Body of pancreas (tissue), 4 donors: Measurements from ENCODE around the gene SULT6B1. TPM values are rescaled to one million over a fixed set of nuclear protein-coding genes. Genes with fewer than 3 reads are reported as not detected.
"Not testable (repeated sequence)": the region's sequence is repeated elsewhere in the genome, so short reads cannot be mapped to it uniquely, and the experiment has no call there.

Source experiments
- ATAC-seq: fragments of 150-250 bp; one replicate; pipeline ENCODE4 v1.9.1; 2016
- DNase-seq, 4 donors: peaks; one replicate each; pipeline ENCODE4 v3.0.0-alpha.2; 2019
- H3K27ac ChIP-seq, 4 donors: fragments of 200-600 bp; sonication (generic); 1 replicate in 3 of 4; 2 replicates in 1 of 4; pipeline versions ENCODE4 v1.5.1 to v1.6.1; 2016 to 2019; ENCODE audit warnings: mild to moderate bottlenecking in 1 of 4, mixed read lengths in 1 of 4, moderate library complexity in 1 of 4
- H3K27me3 ChIP-seq, 2 donors: fragments of 200-600 bp; sonication (generic); one replicate each; pipeline ENCODE4 v1.6.0; 2016; ENCODE audit warnings: mild to moderate bottlenecking in 1 of 2
- H3K36me3 ChIP-seq, 2 donors: fragments of 200-600 bp; sonication (generic); replicated peaks in 1 of 2; 2 replicates each; pipeline ENCODE4 v1.5.1; 2016; ENCODE audit warnings: low read depth in 2 of 2; ENCODE audit not compliant: insufficient read depth in 1 of 2
- H3K4me1 ChIP-seq: fragments of 200-600 bp; sonication (generic); one replicate; pipeline ENCODE4 v1.6.0; 2016
- H3K4me3 ChIP-seq, 2 donors: fragments of 200-600 bp; sonication (generic); 1 replicate in 1 of 2; 2 replicates in 1 of 2; pipeline ENCODE4 v1.5.1; 2016 to 2019
- H3K9me3 ChIP-seq, 3 donors: fragments of 200-600 bp; sonication (generic); 1 replicate in 2 of 3; 2 replicates in 1 of 3; pipeline ENCODE4 v1.5.1; 2016
- CTCF ChIP-seq, 7 experiments: fragments of 450-650 bp in 4 of 7; fragments of 200-600 bp in 3 of 7; sonication (generic) in 3 of 7; IDR thresholded peaks; one replicate each; pipeline ENCODE4 v1.5.1; 2016 to 2019; ENCODE audit warnings: antibody characterized with exemption in 7 of 7
- POLR2A ChIP-seq, 3 donors: fragments of 450-650 bp; IDR thresholded peaks; one replicate each; pipeline ENCODE4 v1.6.1; 2016; ENCODE audit warnings: antibody characterized with exemption in 3 of 3, mild to moderate bottlenecking in 2 of 3
- WGBS, 2 donors: methylation state at CpG; one replicate each; pipeline ENCODE4 v1.1.5; 2017; 5-methylcytosine and 5-hydroxymethylcytosine counted together
- intact Hi-C: fragments of 100-400 bp; cut with DNase I; formaldehyde crosslinking; loops from one replicate; pipeline ENCODE4 v1.15.1; 2023
- total RNA-seq, 2 donors: library from RNA; depleted of rRNA; stranded (reverse); fragments of >200 nt; gene quantifications; one replicate each; pipeline ENCODE4 v1.1.0, GENCODE V29; 2016

The SULT6B1 gene
- total RNA-seq, 2 donors from 2014 or later = not detected

GRCh38 chr2:37219046-37219445 lies 30.6 kb upstream of the SULT6B1 start:
- Histone ChIP-seq H3K27ac (no peak overlapping the region), H3K4me3 (no peak overlapping the region), H3K36me3 (peaks cover 4 to 22% of the 10 kb centered on the region in 2 donors), H3K27me3 (no peaks in the 10 kb centered on the region), H3K4me1 (no peaks in the 10 kb centered on the region), H3K9me3 (no peaks in the 10 kb centered on the region)
- intact Hi-C loops = no loop called here
- 76 to 78% methylated on average over 4 of the region's 4 CpGs for WGBS, 2 donors
- ATAC-seq = no peak
- no peak for TF ChIP-seq POLR2A (IDR thresholded peaks at IDR 0.05)
- no peak for TF ChIP-seq CTCF (IDR thresholded peaks at IDR 0.05)
- no peak for DNase-seq

DNA sequence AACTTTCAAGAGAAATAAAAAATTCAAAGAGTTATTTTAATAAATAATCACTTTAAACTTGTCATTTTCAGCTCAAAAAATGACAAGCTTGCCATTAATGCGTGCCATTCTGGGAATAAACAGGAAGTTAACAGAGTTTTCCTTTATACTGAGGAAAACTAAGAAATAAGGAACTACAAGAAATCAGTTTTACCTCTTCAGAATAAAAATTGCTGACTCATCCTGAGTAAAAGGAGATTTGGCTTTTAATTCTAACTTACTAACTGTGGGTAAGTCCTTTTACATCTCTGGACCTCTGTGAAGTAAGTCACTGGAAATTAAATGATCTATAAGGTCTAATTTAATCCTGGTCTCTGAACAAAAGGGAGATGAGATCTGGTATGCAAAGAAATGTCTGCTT lies 26.8 kb upstream of the SULT6B1 start:
- no peaks in the 10 kb centered on the region for H3K4me1 ChIP-seq
- no peaks in the 10 kb centered on the region for H3K27me3 ChIP-seq
- no peak for ATAC-seq
- H3K27ac ChIP-seq = no peak overlapping the region
- H3K4me3 ChIP-seq = no peak overlapping the region
- no peak for TF ChIP-seq POLR2A (IDR thresholded peaks at IDR 0.05)
- no peak for TF ChIP-seq CTCF (IDR thresholded peaks at IDR 0.05)
- no peaks in the 10 kb centered on the region for H3K9me3 ChIP-seq
- DNase-seq = no peak
- intact Hi-C loops = no loop called here
- peaks cover 4 to 30% of the 10 kb centered on the region in 2 donors for H3K36me3 ChIP-seq
- 72 to 93% methylated on average over 1 of the region's 1 CpG for WGBS, 2 donors

DNA sequence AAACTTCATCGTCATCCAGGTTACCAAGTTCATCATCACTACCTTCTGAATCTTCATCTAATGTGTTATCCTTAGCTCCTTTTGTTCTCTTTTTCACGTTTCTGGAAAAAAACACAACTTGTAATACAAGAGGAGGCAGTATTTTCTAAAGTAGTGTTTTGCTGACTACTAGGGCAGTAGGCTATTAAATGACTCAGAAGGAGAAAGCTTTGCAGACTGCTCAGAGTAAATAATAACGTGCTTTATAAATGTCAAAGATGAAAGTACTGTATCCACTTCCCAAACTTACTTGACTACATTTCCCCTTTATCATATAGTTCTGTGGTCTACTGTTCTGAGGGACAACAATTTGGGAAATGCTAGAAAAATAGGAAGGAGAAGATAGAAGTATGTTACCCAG lies 23.5 kb upstream of the SULT6B1 start:
- Histone ChIP-seq H3K4me1 (no peaks in the 10 kb centered on the region), H3K4me3 (no peak overlapping the region), H3K27me3 (no peaks in the 10 kb centered on the region), H3K9me3 (peaks cover 0 to 7% (median 2%) of the 10 kb centered on the region in 3 donors), H3K36me3 (peaks cover 21 to 34% of the 10 kb centered on the region in 2 donors), H3K27ac (no peak overlapping the region)
- ATAC-seq = no peak
- no peak for TF ChIP-seq CTCF (IDR thresholded peaks at IDR 0.05)
- TF ChIP-seq POLR2A (IDR thresholded peaks at IDR 0.05) = no peak
- 89 to 92% methylated on average over 3 of the region's 3 CpGs for WGBS, 2 donors
- no peak for DNase-seq
- intact Hi-C loops = no loop called here

GRCh38 chr2:37211212-37211611 lies 22.7 kb upstream of the SULT6B1 start:
- no peak for ATAC-seq
- no peaks in the 10 kb centered on the region for H3K27me3 ChIP-seq
- H3K27ac ChIP-seq = no peak overlapping the region
- no peak for DNase-seq
- intact Hi-C loops = no loop called here
- no peak overlapping the region for H3K4me3 ChIP-seq
- peaks cover 21 to 32% of the 10 kb centered on the region in 2 donors for H3K36me3 ChIP-seq
- peaks cover 0 to 7% (median 2%) of the 10 kb centered on the region in 3 donors for H3K9me3 ChIP-seq
- no peak for TF ChIP-seq CTCF (IDR thresholded peaks at IDR 0.05)
- TF ChIP-seq POLR2A (IDR thresholded peaks at IDR 0.05) = no peak
- no peaks in the 10 kb centered on the region for H3K4me1 ChIP-seq

DNA sequence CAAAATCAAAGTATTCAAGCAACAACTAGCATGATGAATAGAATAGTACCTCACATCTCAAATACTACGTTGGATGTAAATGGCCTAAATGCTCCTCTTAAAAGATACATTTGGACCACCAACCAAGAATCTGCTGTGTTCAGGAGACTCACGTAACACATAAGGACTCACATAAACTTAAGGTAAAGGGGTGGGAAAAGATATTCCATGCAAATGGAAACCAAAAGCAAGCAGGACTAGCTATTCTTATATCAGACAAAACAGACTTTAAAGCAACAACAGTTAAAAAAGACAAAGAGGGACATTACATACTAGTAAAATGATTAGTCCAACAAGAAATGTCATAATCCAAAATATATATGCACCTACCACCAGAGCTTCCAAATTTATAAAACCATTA lies 18.3 kb upstream of the SULT6B1 start:
- DNase-seq, intact Hi-C loops, H3K4me3 ChIP-seq, ATAC-seq, H3K27me3 ChIP-seq, H3K4me1 ChIP-seq, H3K27ac ChIP-seq: not testable (repeated sequence)
- H3K9me3 ChIP-seq = peaks cover 0 to 13% (median 2%) of the 10 kb centered on the region in 3 donors
- peaks cover 17 to 29% of the 10 kb centered on the region in 2 donors for H3K36me3 ChIP-seq
- WGBS, 2 donors = 96 to 98% methylated on average over 2 of the region's 2 CpGs
